ENCODE data around the gene UBB.
"Not testable (repeated sequence)": the region's sequence is repeated elsewhere in the genome, so short reads cannot be mapped to it uniquely, and the experiment has no call there.

UBB gene

DNA sequence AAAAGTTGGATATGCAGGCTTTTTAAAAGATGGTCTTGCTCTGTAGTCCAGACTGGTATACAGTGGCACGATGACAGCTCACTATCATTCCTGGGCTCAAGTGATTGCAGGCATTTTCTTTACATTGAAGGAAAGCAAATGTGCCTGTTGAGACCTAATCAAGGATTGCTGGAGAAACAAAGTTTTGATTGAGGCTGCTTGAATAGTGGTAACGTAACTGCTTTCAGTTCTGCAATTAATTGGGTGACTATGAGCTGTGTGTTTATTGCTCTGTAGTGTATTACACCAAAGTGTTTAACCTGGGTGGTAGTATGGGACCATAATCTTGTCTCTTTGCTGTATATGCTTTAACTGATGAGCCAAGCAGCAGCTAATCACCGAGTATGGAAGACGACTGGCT, 2.3 kb downstream of the UBB start:
- no peak overlapping the region for H3K4me3 ChIP-seq (replicated peaks in 1 of 2; ENCODE audit: low read depth in 2 of 2, low read length in 2 of 2)
- TF ChIP-seq, protein P1, sequence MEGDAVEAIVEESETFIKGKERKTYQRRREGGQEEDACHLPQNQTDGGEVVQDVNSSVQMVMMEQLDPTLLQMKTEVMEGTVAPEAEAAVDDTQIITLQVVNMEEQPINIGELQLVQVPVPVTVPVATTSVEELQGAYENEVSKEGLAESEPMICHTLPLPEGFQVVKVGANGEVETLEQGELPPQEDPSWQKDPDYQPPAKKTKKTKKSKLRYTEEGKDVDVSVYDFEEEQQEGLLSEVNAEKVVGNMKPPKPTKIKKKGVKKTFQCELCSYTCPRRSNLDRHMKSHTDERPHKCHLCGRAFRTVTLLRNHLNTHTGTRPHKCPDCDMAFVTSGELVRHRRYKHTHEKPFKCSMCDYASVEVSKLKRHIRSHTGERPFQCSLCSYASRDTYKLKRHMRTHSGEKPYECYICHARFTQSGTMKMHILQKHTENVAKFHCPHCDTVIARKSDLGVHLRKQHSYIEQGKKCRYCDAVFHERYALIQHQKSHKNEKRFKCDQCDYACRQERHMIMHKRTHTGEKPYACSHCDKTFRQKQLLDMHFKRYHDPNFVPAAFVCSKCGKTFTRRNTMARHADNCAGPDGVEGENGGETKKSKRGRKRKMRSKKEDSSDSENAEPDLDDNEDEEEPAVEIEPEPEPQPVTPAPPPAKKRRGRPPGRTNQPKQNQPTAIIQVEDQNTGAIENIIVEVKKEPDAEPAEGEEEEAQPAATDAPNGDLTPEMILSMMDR (IDR thresholded peaks at IDR 0.05; ENCODE audit: low read depth, low read length), result no peak
- no peak for DNase-seq (ENCODE audit: low read depth in 2 of 2)

DNA sequence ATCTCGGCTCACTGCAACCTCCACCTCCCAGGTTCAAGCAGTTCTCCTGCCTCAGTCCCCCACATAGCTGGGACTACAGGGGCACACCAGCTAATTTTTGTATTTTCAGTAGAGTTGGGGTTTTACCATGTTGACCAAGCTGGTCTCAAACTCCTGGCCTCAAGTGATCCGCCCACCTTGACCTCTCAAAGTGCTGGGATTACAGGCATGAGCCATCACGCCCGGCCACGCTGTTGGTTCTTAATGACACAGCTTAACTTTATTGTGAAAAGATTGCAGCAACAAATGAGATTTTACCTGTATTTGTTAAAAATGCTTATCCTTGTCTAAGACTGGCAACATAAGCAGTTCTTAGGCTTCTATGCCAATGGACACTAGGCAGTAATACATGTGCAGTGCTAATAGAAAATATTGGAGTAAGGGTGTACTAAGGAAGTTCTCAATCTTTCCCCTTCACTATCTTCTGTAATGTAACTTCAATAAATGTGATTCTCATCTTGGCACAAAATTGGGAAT, 2.9 kb downstream of the UBB start:
- no peak overlapping the region for H3K4me3 ChIP-seq (replicated peaks in 1 of 2; ENCODE audit: low read depth in 2 of 2, low read length in 2 of 2)
- DNase-seq (ENCODE audit: low read depth in 2 of 2), result no peak
- TF ChIP-seq, protein P1 (IDR thresholded peaks at IDR 0.05; ENCODE audit: low read depth, low read length), result no peak

DNA sequence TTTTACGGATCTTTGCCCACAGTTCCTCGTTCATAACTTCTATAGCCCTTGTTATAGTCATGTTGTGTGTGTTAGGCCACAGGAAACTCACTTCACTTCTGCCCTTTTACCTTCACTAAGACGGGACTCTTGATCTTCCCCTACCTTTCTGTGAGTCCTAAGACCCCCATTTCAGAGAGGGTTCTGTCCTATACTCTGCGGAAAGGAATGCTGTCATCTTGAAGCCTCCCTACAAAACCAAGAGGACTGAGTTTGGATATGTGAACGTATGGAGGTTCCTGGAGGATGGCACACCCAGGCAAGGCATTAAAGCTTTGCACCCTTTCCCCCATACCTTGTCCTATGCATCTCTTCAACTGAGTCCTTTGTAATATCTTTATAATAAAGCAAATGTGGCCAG, 3.7 kb downstream of the UBB start:
- DNase-seq (ENCODE audit: low read depth in 2 of 2), result no peak
- TF ChIP-seq, protein P1 (IDR thresholded peaks at IDR 0.05; ENCODE audit: low read depth, low read length), result no peak
- H3K4me3 ChIP-seq (replicated peaks in 1 of 2; ENCODE audit: low read depth in 2 of 2, low read length in 2 of 2), result no peak overlapping the region

DNA sequence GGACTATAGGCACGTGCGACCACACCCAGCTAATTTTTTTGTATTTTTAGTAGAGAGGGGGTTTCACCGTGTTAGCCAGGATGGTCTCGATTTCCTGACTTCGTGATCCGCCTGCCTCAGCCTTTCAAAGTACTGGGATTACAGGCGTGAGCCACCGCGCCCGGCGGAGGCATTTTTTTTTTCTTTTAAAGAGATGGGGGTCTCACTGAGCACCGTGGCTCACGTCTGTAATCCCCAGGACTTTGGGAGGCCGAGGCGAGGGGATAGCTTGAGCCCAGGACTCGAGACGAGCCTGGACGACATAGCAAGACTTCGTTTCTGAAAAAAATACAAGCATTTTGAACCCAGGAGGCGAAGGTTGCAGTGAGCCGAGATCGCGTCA, 5.2 kb downstream of the UBB start:
- not testable (repeated sequence) for DNase-seq (ENCODE audit: low read depth in 2 of 2); H3K4me3 ChIP-seq (replicated peaks in 1 of 2; ENCODE audit: low read depth in 2 of 2, low read length in 2 of 2)

DNA sequence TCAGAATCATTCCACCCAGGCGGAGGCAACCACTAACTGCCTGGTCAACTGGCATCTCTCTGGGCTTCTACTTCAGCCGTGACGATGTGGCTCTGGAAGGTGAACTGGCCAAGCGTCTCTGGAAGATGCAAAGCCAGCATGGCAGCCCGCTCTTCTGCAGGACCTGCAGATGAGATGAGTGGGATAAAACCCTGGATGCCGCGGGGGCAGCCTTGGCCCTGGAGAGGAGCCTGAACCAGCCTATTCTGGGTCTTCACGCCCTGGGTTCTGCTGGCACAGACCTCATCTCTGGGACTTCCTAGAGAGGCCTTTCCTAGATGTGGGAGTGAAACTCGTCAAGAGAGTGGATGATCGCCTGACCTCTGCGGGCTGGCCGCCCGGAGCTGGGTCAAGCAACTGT, 10.6 kb downstream of the UBB start:
- TF ChIP-seq, protein P1 (IDR thresholded peaks at IDR 0.05; ENCODE audit: low read depth, low read length), result no peak
- no peak overlapping the region for H3K4me3 ChIP-seq (replicated peaks in 1 of 2; ENCODE audit: low read depth in 2 of 2, low read length in 2 of 2)
- DNase-seq (ENCODE audit: low read depth in 2 of 2), result no peak

DNA sequence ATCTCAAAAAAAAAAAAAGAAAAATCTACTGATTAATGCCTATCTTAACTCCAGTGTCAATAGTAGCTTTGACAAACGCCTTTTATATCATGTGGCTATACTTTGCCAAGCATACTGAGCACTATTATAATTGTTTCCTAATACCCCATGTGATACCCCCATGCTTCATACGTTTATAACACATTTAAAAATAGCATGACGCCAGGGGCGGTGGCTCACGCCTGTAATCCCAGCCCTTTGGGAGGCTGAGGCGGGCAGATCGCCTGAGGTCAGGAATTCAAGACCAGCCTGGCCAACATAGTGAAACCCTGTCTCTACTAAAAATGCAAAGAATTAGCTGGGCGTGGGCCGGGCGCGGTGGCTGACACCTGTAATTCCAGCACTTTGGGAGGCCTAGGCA, 11.6 kb downstream of the UBB start:
- H3K4me3 ChIP-seq (replicated peaks in 1 of 2; ENCODE audit: low read depth in 2 of 2, low read length in 2 of 2); DNase-seq (ENCODE audit: low read depth in 2 of 2): not testable (repeated sequence)

DNA sequence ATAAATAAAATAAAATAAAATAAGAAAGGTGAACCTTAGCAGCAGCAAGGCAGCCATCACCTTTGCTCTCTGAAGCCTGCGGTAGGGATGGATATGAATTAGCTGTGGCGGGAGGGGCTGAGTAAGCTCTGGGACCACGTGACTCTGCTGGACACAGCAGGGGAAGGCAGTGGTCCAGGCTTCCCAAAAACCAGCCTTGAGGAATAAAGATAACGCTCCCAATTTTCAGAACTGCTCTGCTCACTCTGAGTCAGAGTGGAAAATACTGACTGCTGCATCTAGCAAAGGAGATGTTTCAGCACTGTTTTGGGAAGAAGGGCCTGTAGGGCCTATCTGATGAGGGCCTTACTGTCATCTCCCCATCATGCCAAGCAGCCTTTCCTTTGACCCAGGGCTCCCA, 15.0 kb downstream of the UBB start:
- H3K4me3 ChIP-seq (replicated peaks in 1 of 2; ENCODE audit: low read depth in 2 of 2, low read length in 2 of 2), result not testable (repeated sequence)
- peak in 1 of 2 donors; percentile 41 for DNase-seq (ENCODE audit: low read depth in 2 of 2)

DNA sequence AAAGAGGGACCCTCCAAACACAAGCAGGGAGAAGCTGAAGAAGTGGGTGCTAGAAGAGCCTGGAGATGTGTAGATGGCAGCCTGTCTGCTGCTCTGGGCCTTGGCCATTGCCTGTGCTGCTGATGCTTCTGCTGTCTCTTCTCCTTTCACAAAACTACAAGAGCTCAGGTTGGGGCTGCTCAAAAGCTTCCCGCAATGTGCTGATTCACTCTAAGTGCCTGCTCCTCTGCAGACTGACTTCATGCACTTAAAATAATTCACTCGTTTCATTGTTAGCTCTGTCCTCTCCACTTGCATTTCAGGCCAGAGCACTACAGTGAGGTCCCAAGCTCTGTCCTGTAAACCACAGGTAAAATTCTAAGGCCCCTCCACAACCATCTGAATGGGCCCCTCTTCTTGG, 15.8 kb downstream of the UBB start:
- not testable (repeated sequence) for DNase-seq (ENCODE audit: low read depth in 2 of 2); H3K4me3 ChIP-seq (replicated peaks in 1 of 2; ENCODE audit: low read depth in 2 of 2, low read length in 2 of 2)

DNA sequence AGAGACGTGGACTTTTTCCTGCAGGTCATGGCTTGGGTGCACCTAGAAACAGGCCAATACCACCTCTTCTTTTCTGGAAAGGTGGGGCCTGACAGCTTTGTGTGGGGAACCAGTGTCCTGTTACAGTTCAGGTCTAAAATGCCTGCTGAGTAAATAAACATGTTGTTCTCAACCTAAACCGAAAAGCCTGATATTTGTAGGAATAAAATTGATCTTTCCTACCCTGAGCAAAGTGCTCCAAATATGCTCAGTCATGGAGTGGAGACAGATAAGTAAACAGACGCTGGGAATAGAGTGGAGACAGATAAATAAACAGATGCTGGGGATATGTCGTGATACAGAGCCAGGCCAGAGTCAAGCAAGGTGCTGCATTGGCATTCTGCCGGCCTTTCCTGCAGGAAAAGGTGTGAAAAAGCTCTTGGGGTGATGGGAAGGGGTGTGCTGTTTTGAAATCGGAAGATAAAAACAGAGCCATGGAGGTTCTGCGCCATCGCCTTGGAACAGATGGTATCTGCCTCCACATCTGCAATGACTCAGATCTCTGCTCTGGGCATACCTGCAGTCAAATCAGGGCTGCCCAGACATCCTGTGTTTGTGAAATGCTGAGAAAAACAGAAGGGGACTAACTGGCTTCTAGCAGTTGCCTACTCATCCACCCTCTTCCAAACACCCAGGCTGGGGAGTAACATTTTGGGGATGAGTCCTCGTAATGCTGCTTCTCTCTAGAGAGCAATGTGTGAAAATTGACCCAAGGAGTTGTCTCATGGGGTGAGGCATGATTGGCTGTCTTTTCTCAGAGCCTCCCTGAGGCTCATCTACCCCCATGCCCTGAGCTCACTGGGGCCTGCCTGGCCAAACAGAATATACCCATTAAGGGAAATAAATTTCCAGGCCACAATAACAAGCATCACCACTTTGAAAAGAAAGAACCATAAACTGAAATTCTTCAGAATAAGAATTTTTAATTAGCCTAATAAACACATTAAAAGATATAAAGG, 17.7 kb downstream of the UBB start:
- peak in 1 of 2 donors; percentile 14 for DNase-seq (ENCODE audit: low read depth in 2 of 2)

DNA sequence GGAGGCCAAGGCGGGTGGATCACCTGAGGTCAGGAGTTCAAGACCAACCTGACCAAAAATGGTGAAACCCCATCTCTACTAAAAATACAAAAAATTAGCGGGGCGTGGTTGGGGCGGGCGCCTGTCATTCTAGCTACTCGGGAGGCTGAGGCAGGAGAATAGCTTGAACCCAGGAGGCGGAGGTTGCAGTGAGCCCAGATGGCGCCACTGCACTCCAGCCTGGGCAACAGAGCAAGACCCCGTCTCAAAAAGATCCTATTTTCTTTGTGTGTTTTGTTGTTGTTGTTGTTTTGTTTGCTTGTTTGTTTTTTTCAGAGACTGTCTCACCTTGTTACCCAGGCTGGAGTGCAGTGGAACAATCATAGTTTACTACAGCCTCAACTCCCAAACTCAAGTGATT, 23.0 kb downstream of the UBB start:
- not testable (repeated sequence) for H3K4me3 ChIP-seq (replicated peaks in 1 of 2; ENCODE audit: low read depth in 2 of 2, low read length in 2 of 2)

More for the DNA sequence above, 17.7 kb downstream of the UBB start:
- no peak overlapping the region for H3K4me3 ChIP-seq (replicated peaks in 1 of 2; ENCODE audit: low read depth in 2 of 2, low read length in 2 of 2)
- TF ChIP-seq, protein P1 (IDR thresholded peaks at IDR 0.05; ENCODE audit: low read depth, low read length), result no peak

More for the DNA sequence above, 23.0 kb downstream of the UBB start:
- not testable (repeated sequence) for DNase-seq (ENCODE audit: low read depth in 2 of 2)

Data from cardiac fibroblast (primary cell).